Hepatocyte (in vitro differentiated cells): ENCODE results near the gene MYRF. TPM values are rescaled to one million over a fixed set of nuclear protein-coding genes. Genes with fewer than 3 reads are reported as not detected.

Source experiments
- DNase-seq: peaks from one replicate; pipeline ENCODE4 v3.0.0-alpha.2; 2016; ENCODE audit warnings: low spot score
- H2AFZ ChIP-seq: fragments of 200-600 bp; sonication (generic); 2 replicates; pipeline ENCODE4 v1.6.0; 2016; ENCODE audit warnings: antibody characterized with exemption, mild to moderate bottlenecking
- H3K27ac ChIP-seq: fragments of 200-600 bp; sonication (generic); 2 replicates; pipeline ENCODE4 v1.5.1; 2016; ENCODE audit warnings: mild to moderate bottlenecking
- H3K27me3 ChIP-seq: fragments of 200-600 bp; sonication (generic); 2 replicates; pipeline ENCODE4 v1.6.1; 2016
- H3K36me3 ChIP-seq: fragments of 200-600 bp; sonication (generic); replicated peaks from 2 replicates; pipeline ENCODE4 v1.5.1; 2016; ENCODE audit warnings: low read depth; ENCODE audit not compliant: insufficient read depth
- H3K4me1 ChIP-seq: fragments of 200-600 bp; sonication (generic); 2 replicates; pipeline ENCODE4 v1.5.1; 2016; ENCODE audit warnings: mild to moderate bottlenecking, moderate library complexity; ENCODE audit not compliant: insufficient read depth
- H3K4me2 ChIP-seq: fragments of 200-600 bp; sonication (generic); 2 replicates; pipeline ENCODE4 v1.6.0; 2016
- H3K4me3 ChIP-seq: fragments of 200-600 bp; sonication (generic); 2 replicates; pipeline ENCODE4 v1.5.1; 2016; ENCODE audit warnings: mild to moderate bottlenecking
- H3K79me2 ChIP-seq: fragments of 200-600 bp; sonication (generic); 2 replicates; pipeline ENCODE4 v1.6.0; 2017; ENCODE audit warnings: mild to moderate bottlenecking
- H3K9me2 ChIP-seq: fragments of 200-600 bp; sonication (generic); replicated peaks from 2 replicates; pipeline ENCODE4 v1.6.0; 2017; ENCODE audit warnings: mild to moderate bottlenecking; ENCODE audit not compliant: insufficient read depth
- H3K9me3 ChIP-seq: fragments of 200-600 bp; sonication (generic); 2 replicates; pipeline ENCODE4 v1.5.1; 2016; ENCODE audit warnings: low read depth, mild to moderate bottlenecking
- H4K20me1 ChIP-seq: fragments of 200-600 bp; sonication (generic); 2 replicates; pipeline ENCODE4 v1.6.0; 2016; ENCODE audit warnings: mild to moderate bottlenecking; ENCODE audit not compliant: insufficient read depth, poor library complexity, severe bottlenecking
- CTCF ChIP-seq: fragments of 200-600 bp; sonication (generic); IDR thresholded peaks from 2 replicates; pipeline ENCODE4 v1.5.1; 2016; ENCODE audit warnings: antibody characterized with exemption, mild to moderate bottlenecking; ENCODE audit not compliant: poor library complexity
- EZH2 ChIP-seq: fragments of 200-600 bp; sonication (generic); IDR thresholded peaks from 2 replicates; pipeline ENCODE4 v1.6.1; 2016; ENCODE audit warnings: antibody characterized with exemption, mild to moderate bottlenecking, borderline replicate concordance
- EZH2phosphoT487 ChIP-seq: fragments of 200-600 bp; sonication (generic); IDR thresholded peaks from one replicate; pipeline ENCODE4 v1.6.1; 2018; ENCODE audit warnings: antibody characterized with exemption, mild to moderate bottlenecking, low read depth, moderate library complexity; ENCODE audit not compliant: unreplicated experiment, severe bottlenecking
- WGBS: methylation state at CpG from one replicate; pipeline ENCODE4 v1.1.6; 2016; ENCODE audit warnings: low lambda C conversion rate; ENCODE audit errors: missing lambda C conversion rate; 5-methylcytosine and 5-hydroxymethylcytosine counted together
- polyA plus RNA-seq: library from polyadenylated mRNA; unstranded; fragments of >200 nt; fragmentation: Nextera tagmentation; extraction: Ambion mirVana; gene quantifications from 2 replicates; pipeline ENCODE4 v1.2.1, GENCODE V29; 2016
- total RNA-seq: library from RNA; depleted of rRNA; stranded (reverse); fragments of >200 nt; gene quantifications from 2 replicates; pipeline ENCODE4 v1.2.3, GENCODE V29; 2014

Gene MYRF
- total and polyA plus RNA-seq, 2 experiments from 2014 or later: 57.3 to 96.7 TPM

- DNase-seq: no peak
- no peaks in the 10 kb centered on the region for H3K36me3 ChIP-seq
- no peak overlapping the region for H2AFZ ChIP-seq
- no peaks in the 10 kb centered on the region for H4K20me1 ChIP-seq
- H3K27ac ChIP-seq: no peak overlapping the region
- H3K4me3 ChIP-seq: no peak overlapping the region
- no peaks in the 10 kb centered on the region for H3K9me2 ChIP-seq
- no peaks in the 10 kb centered on the region for H3K27me3 ChIP-seq
- TF ChIP-seq EZH2 (no peak), EZH2phosphoT487 (no peak), CTCF (no peak)
- no peaks in the 10 kb centered on the region for H3K4me1 ChIP-seq
- H3K4me2 ChIP-seq: no peak overlapping the region
- no peaks in the 10 kb centered on the region for H3K79me2 ChIP-seq
- 94% methylated on average over 19 of the region's 19 CpGs for WGBS
- no peaks in the 10 kb centered on the region for H3K9me3 ChIP-seq
These were observed 21.1 kb upstream of the MYRF start for GRCh38 chr11:61731211-61731951.

- Histone ChIP-seq H3K4me1 (no peaks in the 10 kb centered on the region), H3K36me3 (no peaks in the 10 kb centered on the region), H3K4me2 (no peak overlapping the region), H3K27me3 (no peaks in the 10 kb centered on the region), H3K27ac (no peak overlapping the region), H4K20me1 (no peaks in the 10 kb centered on the region), H3K79me2 (no peaks in the 10 kb centered on the region), H3K9me3 (no peaks in the 10 kb centered on the region), H3K9me2 (no peaks in the 10 kb centered on the region), H2AFZ (no peak overlapping the region), H3K4me3 (no peak overlapping the region)
- no peak for DNase-seq
- TF ChIP-seq EZH2phosphoT487: no peak
- TF ChIP-seq EZH2: no peak
- TF ChIP-seq CTCF: no peak
- WGBS: 87% methylated on average over 8 of the region's 8 CpGs
These were observed 20.3 kb upstream of the MYRF start for GRCh38 chr11:61731952-61732675.

GRCh38 chr11:61732705-61733104, 19.7 kb upstream of the MYRF start:
- no peak for TF ChIP-seq EZH2phosphoT487
- TF ChIP-seq CTCF: no peak
- TF ChIP-seq EZH2: no peak
- H3K4me2 ChIP-seq: no peak overlapping the region

More at GRCh38 chr11:61732705-61733104, 19.7 kb upstream of the MYRF start:
- Histone ChIP-seq H4K20me1 (no peaks in the 10 kb centered on the region), H3K36me3 (no peaks in the 10 kb centered on the region), H2AFZ (no peak overlapping the region), H3K27me3 (no peaks in the 10 kb centered on the region), H3K4me3 (no peak overlapping the region), H3K4me1 (no peaks in the 10 kb centered on the region), H3K79me2 (no peaks in the 10 kb centered on the region), H3K27ac (no peak overlapping the region), H3K9me2 (no peaks in the 10 kb centered on the region), H3K9me3 (no peaks in the 10 kb centered on the region)
- DNase-seq: no peak
- WGBS: 82% methylated on average over 6 of the region's 6 CpGs
